Measurements from ENCODE around the gene DLG2.
"Not testable (repeated sequence)": the region's sequence is repeated elsewhere in the genome, so short reads cannot be mapped to it uniquely, and the experiment has no call there.

Gene DLG2

GRCh38 chr11:83436855-83437254 is 2190.3 kb downstream of the DLG2 start:
- Histone ChIP-seq H3K4me3 (no peak overlapping the region), H3K27ac (no peak overlapping the region)

- H3K4me3 ChIP-seq, H3K27ac ChIP-seq: not testable (repeated sequence)
Observed at GRCh38 chr11:83434812-83435211, 2192.3 kb downstream of the DLG2 start.

GRCh38 chr11:83427943-83428342 is 2199.2 kb downstream of the DLG2 start:
- H3K27ac ChIP-seq, result no peak overlapping the region
- H3K4me3 ChIP-seq, result no peak overlapping the region

- Histone ChIP-seq H3K4me3 (no peak overlapping the region), H3K27ac (no peak overlapping the region)
Observed at GRCh38 chr11:83427501-83427900, 2199.6 kb downstream of the DLG2 start.

GRCh38 chr11:83425137-83425466 is 2202.0 kb downstream of the DLG2 start:
- Histone ChIP-seq H3K4me3 (no peak overlapping the region), H3K27ac (no peak overlapping the region)

- H3K4me3 ChIP-seq, result no peak overlapping the region
Observed at GRCh38 chr11:83424376-83425136, 2202.6 kb downstream of the DLG2 start.

GRCh38 chr11:83422641-83423040 is 2204.5 kb downstream of the DLG2 start:
- not testable (repeated sequence) for H3K27ac ChIP-seq, H3K4me3 ChIP-seq

More at GRCh38 chr11:83424376-83425136, 2202.6 kb downstream of the DLG2 start:
- H3K27ac ChIP-seq, result no peak overlapping the region

GRCh38 chr11:83410605-83411565 is 2216.3 kb downstream of the DLG2 start:
- Histone ChIP-seq H3K27ac (no peak overlapping the region), H3K4me3 (no peak overlapping the region)

GRCh38 chr11:83409891-83410290 is 2217.3 kb downstream of the DLG2 start:
- H3K27ac ChIP-seq, result no peak overlapping the region
- H3K4me3 ChIP-seq, result no peak overlapping the region

- Histone ChIP-seq H3K4me3 (no peak overlapping the region), H3K27ac (no peak overlapping the region)
Observed at GRCh38 chr11:83409476-83409875, 2217.7 kb downstream of the DLG2 start.

GRCh38 chr11:83408946-83409345 is 2218.2 kb downstream of the DLG2 start:
- Histone ChIP-seq H3K27ac (no peak overlapping the region), H3K4me3 (no peak overlapping the region)

All from skin epidermis (tissue), 12 donors.